WTC11 (cell line): ENCODE measurements around the gene MDM1.

ENCODE experiments used
- ATF3 ChIP-seq: sonication (generic); formaldehyde crosslinking; conservative IDR thresholded peaks from 2 replicates; pipeline ENCODE4 v1.8.1; 2022; ENCODE audit warnings: mild to moderate bottlenecking, missing genetic modification reagents
- CREB1 ChIP-seq: sonication (generic); formaldehyde crosslinking; IDR thresholded peaks from 2 replicates; pipeline ENCODE4 v1.8.0; 2023; ENCODE audit warnings: mild to moderate bottlenecking, missing genetic modification reagents
- E2F4 ChIP-seq: sonication (generic); formaldehyde crosslinking; IDR thresholded peaks from 2 replicates; pipeline ENCODE4 v1.8.1; 2022; ENCODE audit warnings: low read depth, mild to moderate bottlenecking, moderate library complexity, missing genetic modification reagents, borderline replicate concordance
- IRF2 ChIP-seq: sonication (generic); formaldehyde crosslinking; IDR thresholded peaks from 2 replicates; pipeline ENCODE4 v1.8.0; 2022; ENCODE audit warnings: low read depth, missing genetic modification reagents, borderline replicate concordance
- JUN ChIP-seq: sonication (generic); formaldehyde crosslinking; IDR thresholded peaks from 2 replicates; pipeline ENCODE4 v1.8.0; 2023; ENCODE audit warnings: mild to moderate bottlenecking, missing genetic modification reagents
- MAX ChIP-seq: sonication (generic); formaldehyde crosslinking; IDR thresholded peaks from 2 replicates; pipeline ENCODE4 v1.8.0; 2022; ENCODE audit warnings: mild to moderate bottlenecking, missing genetic modification reagents
- NFE2L1 ChIP-seq: sonication (generic); formaldehyde crosslinking; IDR thresholded peaks from 2 replicates; pipeline ENCODE4 v1.8.1; 2023; ENCODE audit warnings: missing genetic modification reagents
- NFYB ChIP-seq: sonication (generic); formaldehyde crosslinking; conservative IDR thresholded peaks from 2 replicates; pipeline ENCODE4 v1.8.0; 2022; ENCODE audit warnings: low read depth, missing genetic modification reagents
- SMAD4 ChIP-seq: sonication (generic); formaldehyde crosslinking; IDR thresholded peaks from 2 replicates; pipeline ENCODE4 v1.8.0; 2022; ENCODE audit warnings: mild to moderate bottlenecking, missing genetic modification reagents
- TEAD1 ChIP-seq: sonication (generic); formaldehyde crosslinking; IDR thresholded peaks from 2 replicates; pipeline ENCODE4 v1.8.0; 2022; ENCODE audit warnings: mild to moderate bottlenecking, missing genetic modification reagents
- ZNF263 ChIP-seq: sonication (generic); formaldehyde crosslinking; IDR thresholded peaks from 2 replicates; pipeline ENCODE4 v1.8.1; 2022; ENCODE audit warnings: low read depth, mild to moderate bottlenecking, moderate library complexity, missing genetic modification reagents
- TF ChIP-seq, protein P1 (sequence below): fragments of 200-600 bp; IDR thresholded peaks from 2 replicates; pipeline ENCODE4 v1.8.0; 2022; ENCODE audit warnings: antibody characterized with exemption

DNA sequence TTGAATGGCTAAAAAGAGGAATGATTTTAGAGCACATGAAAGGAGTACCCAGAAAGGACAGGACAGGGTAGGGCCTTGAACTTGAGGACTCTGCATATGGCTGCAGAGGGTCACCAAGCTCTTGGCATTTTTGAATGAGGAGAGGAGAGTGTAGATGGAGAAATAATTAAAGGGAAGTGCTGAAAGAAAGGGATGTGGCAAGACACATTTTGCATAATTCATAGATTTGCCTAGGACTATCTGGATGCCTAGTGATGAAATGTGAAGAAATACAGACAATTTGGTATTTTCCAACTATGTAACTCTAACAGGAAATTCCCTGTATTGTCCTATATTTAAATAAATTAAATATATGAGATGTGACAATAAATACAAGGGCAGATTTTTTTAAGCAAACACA is 27.5 kb upstream of the MDM1 start:
- TF ChIP-seq NFYB (CRISPR knock-in tag) = no peak
- TF ChIP-seq, protein P1, sequence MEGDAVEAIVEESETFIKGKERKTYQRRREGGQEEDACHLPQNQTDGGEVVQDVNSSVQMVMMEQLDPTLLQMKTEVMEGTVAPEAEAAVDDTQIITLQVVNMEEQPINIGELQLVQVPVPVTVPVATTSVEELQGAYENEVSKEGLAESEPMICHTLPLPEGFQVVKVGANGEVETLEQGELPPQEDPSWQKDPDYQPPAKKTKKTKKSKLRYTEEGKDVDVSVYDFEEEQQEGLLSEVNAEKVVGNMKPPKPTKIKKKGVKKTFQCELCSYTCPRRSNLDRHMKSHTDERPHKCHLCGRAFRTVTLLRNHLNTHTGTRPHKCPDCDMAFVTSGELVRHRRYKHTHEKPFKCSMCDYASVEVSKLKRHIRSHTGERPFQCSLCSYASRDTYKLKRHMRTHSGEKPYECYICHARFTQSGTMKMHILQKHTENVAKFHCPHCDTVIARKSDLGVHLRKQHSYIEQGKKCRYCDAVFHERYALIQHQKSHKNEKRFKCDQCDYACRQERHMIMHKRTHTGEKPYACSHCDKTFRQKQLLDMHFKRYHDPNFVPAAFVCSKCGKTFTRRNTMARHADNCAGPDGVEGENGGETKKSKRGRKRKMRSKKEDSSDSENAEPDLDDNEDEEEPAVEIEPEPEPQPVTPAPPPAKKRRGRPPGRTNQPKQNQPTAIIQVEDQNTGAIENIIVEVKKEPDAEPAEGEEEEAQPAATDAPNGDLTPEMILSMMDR = no peak
- no peak for TF ChIP-seq CREB1
- no peak for TF ChIP-seq IRF2 (CRISPR knock-in tag)
- TF ChIP-seq E2F4 (CRISPR knock-in tag) = no peak
- TF ChIP-seq ZNF263 (CRISPR knock-in tag) = no peak
- TF ChIP-seq SMAD4 = no peak
- TF ChIP-seq TEAD1 (CRISPR knock-in tag) = no peak
- no peak for TF ChIP-seq ATF3 (CRISPR knock-in tag)
- TF ChIP-seq NFE2L1 (CRISPR knock-in tag) = no peak
- no peak for TF ChIP-seq MAX (CRISPR knock-in tag)
- TF ChIP-seq JUN (CRISPR knock-in tag) = no peak
